ENCODE results near the gene SERPINA3. TPM values are rescaled to one million over a fixed set of nuclear protein-coding genes. Genes with fewer than 3 reads are reported as not detected.

Gene SERPINA3
- polyA plus RNA-seq, 3 donors: 0.25 to 0.45 (median 0.29) TPM

GRCh38 chr14:94582199-94582750 is 29.9 kb upstream of the SERPINA3 start:
- DNase-seq (ENCODE audit: extremely low read depth in 1 of 11, low read depth in 9 of 11, low spot score in 4 of 11): no peak

GRCh38 chr14:94582851-94583250 is 29.3 kb upstream of the SERPINA3 start:
- DNase-seq (ENCODE audit: extremely low read depth in 1 of 11, low read depth in 9 of 11, low spot score in 4 of 11): no peak

GRCh38 chr14:94583557-94583956 is 28.6 kb upstream of the SERPINA3 start:
- DNase-seq (ENCODE audit: extremely low read depth in 1 of 11, low read depth in 9 of 11, low spot score in 4 of 11): no peak

DNA sequence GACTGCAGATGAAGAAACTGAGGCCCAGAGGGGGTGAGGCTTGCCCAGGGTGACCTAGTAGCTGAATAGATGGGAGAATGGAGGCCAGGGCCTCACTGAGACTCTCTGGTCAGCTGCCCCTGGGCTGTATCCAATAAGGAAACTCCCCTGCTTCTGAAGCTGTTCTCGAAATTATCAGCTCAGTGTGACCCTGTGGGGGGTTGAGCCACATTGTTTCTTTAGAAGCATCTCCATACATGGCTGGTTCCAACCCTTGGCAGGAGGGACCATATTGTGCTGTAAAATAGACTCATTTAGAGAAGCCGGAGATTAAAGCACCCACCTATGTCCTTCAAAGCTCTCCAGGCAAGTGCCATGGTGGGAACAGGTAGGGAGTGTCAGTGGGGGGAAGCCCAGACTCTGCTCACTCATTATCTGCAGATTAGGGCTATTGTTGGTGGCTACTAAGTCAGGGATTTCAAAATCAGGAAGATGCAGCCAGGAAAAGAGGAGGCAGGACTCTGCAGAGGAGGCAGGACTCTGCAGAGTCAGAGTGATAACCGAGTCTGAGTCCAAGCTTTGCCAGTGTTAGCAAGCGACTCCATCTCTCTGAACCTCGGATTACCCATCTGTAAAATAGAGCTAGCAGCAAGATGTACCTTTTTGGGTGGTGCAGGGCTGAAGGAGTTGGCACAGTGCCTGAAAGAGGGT is 27.5 kb upstream of the SERPINA3 start:
- DNase-seq (ENCODE audit: extremely low read depth in 1 of 11, low read depth in 9 of 11, low spot score in 4 of 11): no peak

- no peak for DNase-seq (ENCODE audit: extremely low read depth in 1 of 11, low read depth in 9 of 11, low spot score in 4 of 11)
Measured at GRCh38 chr14:94586635-94587034, 25.6 kb upstream of the SERPINA3 start.

- DNase-seq (ENCODE audit: extremely low read depth in 1 of 11, low read depth in 9 of 11, low spot score in 4 of 11): no peak
Measured at GRCh38 chr14:94588311-94588710, 23.9 kb upstream of the SERPINA3 start.

GRCh38 chr14:94591073-94591472 is 21.1 kb upstream of the SERPINA3 start:
- DNase-seq (ENCODE audit: extremely low read depth in 1 of 11, low read depth in 9 of 11, low spot score in 4 of 11): no peak

GRCh38 chr14:94591871-94592270 is 20.3 kb upstream of the SERPINA3 start:
- DNase-seq (ENCODE audit: extremely low read depth in 1 of 11, low read depth in 9 of 11, low spot score in 4 of 11): no peak

- no peak for DNase-seq (ENCODE audit: extremely low read depth in 1 of 11, low read depth in 9 of 11, low spot score in 4 of 11)
Measured at GRCh38 chr14:94592457-94592856, 19.7 kb upstream of the SERPINA3 start.

- DNase-seq (ENCODE audit: extremely low read depth in 1 of 11, low read depth in 9 of 11, low spot score in 4 of 11): no peak
Measured at GRCh38 chr14:94593376-94593748, 18.8 kb upstream of the SERPINA3 start.

DNA sequence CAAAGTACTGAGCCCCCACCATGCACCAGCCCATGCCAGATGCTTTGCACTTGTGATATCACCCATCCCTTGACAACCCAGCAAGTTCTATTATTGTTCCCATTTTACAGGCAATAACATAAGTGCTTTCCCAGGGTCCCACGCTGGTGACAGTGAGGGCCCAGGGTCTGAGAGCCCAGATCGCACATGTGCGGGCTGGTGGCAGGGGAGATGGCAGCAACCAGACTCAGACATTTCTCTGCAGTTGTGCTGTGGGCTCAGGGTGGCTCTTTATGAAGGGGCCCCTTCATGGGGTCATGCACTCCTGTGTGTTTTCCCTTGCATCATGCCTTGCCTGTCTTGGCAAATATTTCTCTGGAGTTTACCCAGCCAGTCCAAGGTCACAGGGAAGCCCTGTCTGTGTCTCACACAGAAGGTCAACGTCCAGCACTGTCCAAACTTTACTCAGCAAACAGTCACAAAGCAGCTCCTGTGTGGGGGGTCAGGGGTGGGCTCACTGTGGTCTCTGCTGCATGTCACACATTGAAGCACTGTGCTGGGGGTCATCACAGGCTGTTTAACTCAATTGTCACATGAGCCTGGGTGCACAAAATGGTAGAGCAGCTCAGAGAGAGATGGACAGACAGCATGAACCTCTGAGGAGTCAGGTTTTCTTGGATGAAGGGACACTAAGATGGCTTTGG is 18.3 kb upstream of the SERPINA3 start:
- DNase-seq (ENCODE audit: extremely low read depth in 1 of 11, low read depth in 9 of 11, low spot score in 4 of 11): no peak

DNA sequence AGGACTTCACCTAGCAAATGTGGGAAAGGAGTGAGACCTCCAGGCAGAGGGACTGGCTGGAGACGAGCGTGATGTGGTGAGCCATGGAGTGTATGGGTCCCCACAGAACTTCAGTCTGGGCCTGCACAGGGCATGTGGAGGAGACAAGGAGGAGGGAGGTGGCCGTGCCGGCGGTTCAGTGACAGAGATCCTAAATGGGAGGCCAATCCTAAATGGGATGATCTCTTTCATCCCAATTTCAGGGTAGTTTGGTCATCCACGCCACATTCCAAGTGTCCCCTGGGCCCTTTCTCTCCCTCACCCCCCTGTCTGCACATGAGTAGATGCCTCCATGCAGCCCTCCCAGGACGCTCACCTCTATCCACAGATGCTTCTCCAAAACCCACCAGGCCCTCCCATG is 17.8 kb upstream of the SERPINA3 start:
- DNase-seq (ENCODE audit: extremely low read depth in 1 of 11, low read depth in 9 of 11, low spot score in 4 of 11): no peak

GRCh38 chr14:94595912-94596311 is 16.3 kb upstream of the SERPINA3 start:
- no peak for DNase-seq (ENCODE audit: extremely low read depth in 1 of 11, low read depth in 9 of 11, low spot score in 4 of 11)

GRCh38 chr14:94596361-94596760 is 15.8 kb upstream of the SERPINA3 start:
- DNase-seq (ENCODE audit: extremely low read depth in 1 of 11, low read depth in 9 of 11, low spot score in 4 of 11): no peak

- DNase-seq (ENCODE audit: extremely low read depth in 1 of 11, low read depth in 9 of 11, low spot score in 4 of 11): no peak
Measured at GRCh38 chr14:94597788-94598187, 14.4 kb upstream of the SERPINA3 start.

DNA sequence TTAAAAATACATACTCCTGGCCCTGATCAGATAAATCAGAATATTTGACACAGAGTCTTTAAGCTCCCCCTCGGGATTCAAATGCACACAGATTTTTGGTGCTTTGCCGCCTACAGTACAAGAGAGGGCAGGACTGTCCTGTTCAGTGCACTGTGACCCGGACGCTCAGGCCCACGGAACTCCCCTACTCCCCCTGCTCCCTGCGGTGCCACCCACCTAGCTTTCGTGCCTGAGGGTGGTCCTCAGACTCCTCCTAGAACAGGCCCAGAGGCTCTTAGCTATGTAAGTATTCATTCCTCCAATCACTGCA is 13.7 kb upstream of the SERPINA3 start:
- no peak for DNase-seq (ENCODE audit: extremely low read depth in 1 of 11, low read depth in 9 of 11, low spot score in 4 of 11)

DNA sequence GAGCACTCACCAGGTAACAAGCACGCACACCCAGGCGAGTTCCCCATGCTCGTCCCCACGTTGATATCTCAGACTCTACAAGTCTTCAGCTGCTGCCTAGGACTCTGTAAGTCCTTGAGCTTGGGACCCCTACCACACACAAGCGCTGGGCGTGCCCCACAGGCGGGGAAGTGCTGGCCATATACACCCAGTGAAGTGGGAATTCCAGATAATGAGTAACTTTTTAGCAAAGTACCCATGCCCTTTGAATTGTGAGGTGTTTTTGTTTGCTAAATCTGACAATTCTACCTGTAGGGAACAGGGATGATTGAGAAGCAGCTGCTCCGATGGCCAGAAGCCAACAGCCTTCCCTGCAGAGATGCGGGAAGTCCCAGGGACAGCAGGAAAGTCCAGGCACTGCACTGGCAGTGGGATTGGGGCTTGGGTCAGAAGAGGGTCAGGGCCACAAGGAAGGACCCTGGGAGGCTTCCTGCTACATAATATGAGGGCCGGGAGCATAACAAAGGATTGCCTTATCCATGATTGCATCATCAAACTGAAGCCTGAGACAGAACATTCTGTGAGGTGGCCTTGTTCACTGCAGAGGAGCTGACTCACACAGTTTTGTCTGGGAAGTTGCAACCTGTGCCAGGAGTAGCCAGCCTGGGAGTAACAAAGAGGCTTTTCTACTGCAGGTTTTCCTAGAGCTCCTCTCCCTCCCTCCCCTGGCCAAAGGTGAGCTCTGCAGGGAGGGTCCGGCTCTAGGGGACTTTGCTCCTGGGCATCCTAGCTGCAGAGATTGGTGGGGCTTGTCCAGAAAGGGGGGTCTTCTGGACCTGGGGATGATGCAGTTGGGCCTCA is 13.2 kb upstream of the SERPINA3 start:
- peak in 2 of 11 donors; percentile 10 to 49 for DNase-seq (ENCODE audit: extremely low read depth in 1 of 11, low read depth in 9 of 11, low spot score in 4 of 11)

DNA sequence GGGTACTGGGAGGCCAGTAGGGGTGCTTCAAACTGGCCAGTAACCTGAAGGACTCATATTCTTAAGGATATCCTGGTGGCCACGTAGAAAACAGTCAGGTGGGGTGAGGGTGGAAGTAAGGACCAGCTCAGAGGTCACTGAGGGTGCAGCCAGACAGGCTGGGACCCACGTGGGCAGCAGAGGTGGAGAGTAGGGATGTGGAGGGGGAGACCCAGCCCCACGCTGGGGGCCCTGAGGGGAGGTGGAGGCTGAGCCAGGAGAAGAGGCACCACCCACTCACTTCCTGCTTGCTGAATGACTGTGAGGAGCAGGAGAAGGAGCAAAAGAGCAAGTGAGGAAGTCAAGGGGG is 12.6 kb upstream of the SERPINA3 start:
- DNase-seq (ENCODE audit: extremely low read depth in 1 of 11, low read depth in 9 of 11, low spot score in 4 of 11): no peak

- no peak for DNase-seq (ENCODE audit: extremely low read depth in 1 of 11, low read depth in 9 of 11, low spot score in 4 of 11)
Measured at GRCh38 chr14:94600148-94600545, 12.0 kb upstream of the SERPINA3 start.

GRCh38 chr14:94601884-94602391 is 10.3 kb upstream of the SERPINA3 start:
- no peak for DNase-seq (ENCODE audit: extremely low read depth in 1 of 11, low read depth in 9 of 11, low spot score in 4 of 11)

All from renal cortex interstitium (tissue), 11 donors.